ENCODE measurements around the gene ARHGEF37. TPM values are rescaled to one million over a fixed set of nuclear protein-coding genes. Genes with fewer than 3 reads are reported as not detected.

The ARHGEF37 gene
- total and polyA plus RNA-seq, 4 donors = 0.71 to 6.1 (median 2.7) TPM

- TF ChIP-seq TAF1 (conservative IDR thresholded peaks at IDR 0.05) (no peak), JUND (IDR thresholded peaks at IDR 0.05) (no peak), SP1 (IDR thresholded peaks at IDR 0.05) (no peak), RXRA (IDR thresholded peaks at IDR 0.05) (no peak), RAD21 (IDR thresholded peaks at IDR 0.05) (no peak), REST (IDR thresholded peaks at IDR 0.05) (no peak), NR2F2 (IDR thresholded peaks at IDR 0.05) (no peak), FOXA1 (IDR thresholded peaks at IDR 0.05) (no peak), HNF4A (conservative IDR thresholded peaks at IDR 0.05) (no peak), EGR1 (IDR thresholded peaks at IDR 0.05; ENCODE audit: low read depth in 2 of 2) (no peak), ATF3 (IDR thresholded peaks at IDR 0.05) (no peak)
- TF ChIP-seq, protein P1, sequence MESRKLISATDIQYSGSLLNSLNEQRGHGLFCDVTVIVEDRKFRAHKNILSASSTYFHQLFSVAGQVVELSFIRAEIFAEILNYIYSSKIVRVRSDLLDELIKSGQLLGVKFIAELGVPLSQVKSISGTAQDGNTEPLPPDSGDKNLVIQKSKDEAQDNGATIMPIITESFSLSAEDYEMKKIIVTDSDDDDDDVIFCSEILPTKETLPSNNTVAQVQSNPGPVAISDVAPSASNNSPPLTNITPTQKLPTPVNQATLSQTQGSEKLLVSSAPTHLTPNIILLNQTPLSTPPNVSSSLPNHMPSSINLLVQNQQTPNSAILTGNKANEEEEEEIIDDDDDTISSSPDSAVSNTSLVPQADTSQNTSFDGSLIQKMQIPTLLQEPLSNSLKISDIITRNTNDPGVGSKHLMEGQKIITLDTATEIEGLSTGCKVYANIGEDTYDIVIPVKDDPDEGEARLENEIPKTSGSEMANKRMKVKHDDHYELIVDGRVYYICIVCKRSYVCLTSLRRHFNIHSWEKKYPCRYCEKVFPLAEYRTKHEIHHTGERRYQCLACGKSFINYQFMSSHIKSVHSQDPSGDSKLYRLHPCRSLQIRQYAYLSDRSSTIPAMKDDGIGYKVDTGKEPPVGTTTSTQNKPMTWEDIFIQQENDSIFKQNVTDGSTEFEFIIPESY (IDR thresholded peaks at IDR 0.05) = no peak
- Histone ChIP-seq H3K4me3 (ENCODE audit: low read depth in 1 of 3, low read length in 3 of 3) (no peak overlapping the region), H3K27ac (ENCODE audit: low read depth in 1 of 2, low read length in 2 of 2) (no peak overlapping the region), H3K9me3 (ENCODE audit: control insufficient read depth in 4 of 4, low read length in 3 of 4) (no peaks in the 10 kb centered on the region), H3K4me1 (ENCODE audit: control insufficient read depth in 4 of 4, insufficient read depth in 4 of 4, low read length in 3 of 4) (peaks cover 0 to 3% (median 2%) of the 10 kb centered on the region in 4 donors), H3K36me3 (ENCODE audit: control insufficient read depth in 4 of 4, insufficient read depth in 3 of 4, low read depth in 1 of 4, low read length in 3 of 4) (peaks cover 0 to 6% (median 1%) of the 10 kb centered on the region in 4 donors), H3K9ac (ENCODE audit: low read depth in 1 of 2, low read length in 2 of 2) (no peak overlapping the region), H3K27me3 (ENCODE audit: control insufficient read depth in 4 of 4, insufficient read depth in 4 of 4, low read length in 3 of 4) (no peaks in the 10 kb centered on the region)
- no peak for DNase-seq (ENCODE audit: low spot score)
- WGBS = 91% methylated on average over 5 of the region's 5 CpGs
Measured at GRCh38 chr5:149628846-149629388, 47.6 kb downstream of the ARHGEF37 start.

GRCh38 chr5:149629421-149629820 is 48.1 kb downstream of the ARHGEF37 start:
- Histone ChIP-seq H3K4me1 (ENCODE audit: control insufficient read depth in 4 of 4, insufficient read depth in 4 of 4, low read length in 3 of 4) (peaks cover 0 to 3% (median 2%) of the 10 kb centered on the region in 4 donors), H3K4me3 (ENCODE audit: low read depth in 1 of 3, low read length in 3 of 3) (no peak overlapping the region), H3K27ac (ENCODE audit: low read depth in 1 of 2, low read length in 2 of 2) (no peak overlapping the region), H3K9ac (ENCODE audit: low read depth in 1 of 2, low read length in 2 of 2) (no peak overlapping the region), H3K27me3 (ENCODE audit: control insufficient read depth in 4 of 4, insufficient read depth in 4 of 4, low read length in 3 of 4) (no peaks in the 10 kb centered on the region), H3K9me3 (ENCODE audit: control insufficient read depth in 4 of 4, low read length in 3 of 4) (no peaks in the 10 kb centered on the region), H3K36me3 (ENCODE audit: control insufficient read depth in 4 of 4, insufficient read depth in 3 of 4, low read depth in 1 of 4, low read length in 3 of 4) (peaks cover 0 to 2% (median 0%) of the 10 kb centered on the region in 4 donors)
- DNase-seq (ENCODE audit: low spot score) = no peak
- TF ChIP-seq HNF4A (conservative IDR thresholded peaks at IDR 0.05) = no peak
- TF ChIP-seq YY1 (IDR thresholded peaks at IDR 0.05) = no peak
- TF ChIP-seq RXRA (IDR thresholded peaks at IDR 0.05) = no peak
- TF ChIP-seq HNF4G (IDR thresholded peaks at IDR 0.05) = no peak
- no peak for TF ChIP-seq CTCF (IDR thresholded peaks at IDR 0.05; ENCODE audit: low read depth, low read length, missing input control)
- no peak for TF ChIP-seq EGR1 (IDR thresholded peaks at IDR 0.05; ENCODE audit: low read depth in 2 of 2)
- TF ChIP-seq, protein P2, sequence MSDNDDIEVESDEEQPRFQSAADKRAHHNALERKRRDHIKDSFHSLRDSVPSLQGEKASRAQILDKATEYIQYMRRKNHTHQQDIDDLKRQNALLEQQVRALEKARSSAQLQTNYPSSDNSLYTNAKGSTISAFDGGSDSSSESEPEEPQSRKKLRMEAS (IDR thresholded peaks at IDR 0.05) = no peak
- TF ChIP-seq TAF1 (conservative IDR thresholded peaks at IDR 0.05) = no peak
- no peak for TF ChIP-seq ATF3 (IDR thresholded peaks at IDR 0.05)
- TF ChIP-seq NR2F2 (IDR thresholded peaks at IDR 0.05) = no peak
- TF ChIP-seq, protein P1 (IDR thresholded peaks at IDR 0.05) = no peak
- no peak for TF ChIP-seq RAD21 (IDR thresholded peaks at IDR 0.05)
- TF ChIP-seq FOXA1 (IDR thresholded peaks at IDR 0.05) = no peak
- WGBS = 95% methylated on average over 5 of the region's 5 CpGs

All from liver (tissue), 9 donors.